SK-N-MC (cell line): ENCODE results near the gene ADGRL1.
"Not testable (repeated sequence)": the region's sequence is repeated elsewhere in the genome, so short reads cannot be mapped to it uniquely, and the experiment has no call there.

Experiments
- DNase-seq: peaks from one replicate; pipeline ENCODE4 v3.0.0-alpha.2; 2011; ENCODE audit warnings: low read depth, low spot score
- H3K27ac ChIP-seq: fragments of 200-600 bp; sonication (generic); 2 replicates; pipeline ENCODE4 v1.5.1; 2016; ENCODE audit warnings: mixed run types
- H3K36me3 ChIP-seq: fragments of 200-600 bp; sonication (generic); 2 replicates; pipeline ENCODE4 v1.6.1; 2017; ENCODE audit warnings: antibody characterized with exemption, low read length, mixed read lengths; ENCODE audit not compliant: insufficient read depth
- H3K4me3 ChIP-seq: fragments of 200-600 bp; sonication (generic); 2 replicates; pipeline ENCODE4 v1.5.1; 2016
- H3K9ac ChIP-seq: fragments of 200-600 bp; sonication (generic); 2 replicates; pipeline ENCODE4 v1.8.0; 2017; ENCODE audit warnings: mixed run types, mixed read lengths; ENCODE audit not compliant: insufficient read length
- H3K9me3 ChIP-seq: fragments of 200-600 bp; sonication (generic); 2 replicates; pipeline ENCODE4 v1.6.1; 2017; ENCODE audit warnings: low read depth, mild to moderate bottlenecking, antibody characterized with exemption, low read length, moderate library complexity, mixed read lengths
- EZH2 ChIP-seq: fragments of 200-600 bp; sonication (generic); IDR thresholded peaks from one replicate; pipeline ENCODE4 v1.6.1; 2017; ENCODE audit warnings: antibody characterized with exemption
- FOXP2 ChIP-seq: optimal IDR thresholded peaks from 2 replicates; pipeline ENCODE3; 2011; ENCODE audit warnings: mild to moderate bottlenecking, moderate library complexity; ENCODE audit not compliant: insufficient read depth; ENCODE audit errors: extremely low read length, control extremely low read depth
- POLR2AphosphoS5 ChIP-seq: IDR thresholded peaks from 2 replicates; pipeline ENCODE4 v1.6.1; 2012; ENCODE audit warnings: mild to moderate bottlenecking, low read depth, low read length, borderline replicate concordance

The ADGRL1 gene

GRCh38 chr19:14148751-14149410, 57.1 kb downstream of the ADGRL1 start:
- TF ChIP-seq POLR2AphosphoS5 = no peak; the same call in none of the 2 replicates
- TF ChIP-seq FOXP2 = no peak
- no peak for TF ChIP-seq EZH2
- Histone ChIP-seq H3K4me3 (0 out of 2 replicates have a peak overlapping the region, but pooled peaks have one; percentile 3), H3K9ac (no peak overlapping the region), H3K36me3 (peaks cover 15% of the 10 kb centered on the region; the same call in 1 of the 2 replicates), H3K27ac (peak overlapping the region; percentile 85; the same call in 1 of the 2 replicates), H3K9me3 (no peaks in the 10 kb centered on the region)
- no peak for DNase-seq

GRCh38 chr19:14147797-14148605, 58.0 kb downstream of the ADGRL1 start:
- Histone ChIP-seq H3K9ac (no peak overlapping the region), H3K4me3 (no peak overlapping the region), H3K9me3 (no peaks in the 10 kb centered on the region), H3K27ac (peak overlapping the region; percentile 50), H3K36me3 (peaks cover 15% of the 10 kb centered on the region; the same call in 1 of the 2 replicates)
- DNase-seq = no peak
- no peak for TF ChIP-seq EZH2
- TF ChIP-seq POLR2AphosphoS5 = peak; percentile 46; the same call in 1 of the 2 replicates
- no peak for TF ChIP-seq FOXP2

GRCh38 chr19:14146789-14147216, 59.2 kb downstream of the ADGRL1 start:
- Histone ChIP-seq H3K36me3 (peaks cover 4% of the 10 kb centered on the region; the same call in 1 of the 2 replicates), H3K9ac (no peak overlapping the region), H3K9me3 (no peaks in the 10 kb centered on the region), H3K27ac (no peak overlapping the region; the same call in 1 of the 2 replicates), H3K4me3 (no peak overlapping the region)
- no peak for TF ChIP-seq POLR2AphosphoS5
- DNase-seq = no peak

- H3K9ac ChIP-seq, H3K9me3 ChIP-seq, H3K4me3 ChIP-seq, DNase-seq, H3K36me3 ChIP-seq: not testable (repeated sequence)
- H3K27ac ChIP-seq = peak overlapping the region; percentile 46; the same call in 1 of the 2 replicates
These were observed 59.8 kb downstream of the ADGRL1 start for GRCh38 chr19:14146169-14146568.

- no peaks in the 10 kb centered on the region for H3K36me3 ChIP-seq
- peak overlapping the region; percentile 82 for H3K27ac ChIP-seq
- DNase-seq = no peak
These were observed 60.6 kb downstream of the ADGRL1 start for GRCh38 chr19:14145381-14145780.

GRCh38 chr19:14142262-14143190, 63.4 kb downstream of the ADGRL1 start:
- no peak for TF ChIP-seq POLR2AphosphoS5
- TF ChIP-seq EZH2 = no peak
- no peak for TF ChIP-seq FOXP2
- Histone ChIP-seq H3K4me3 (no peak overlapping the region), H3K9me3 (no peaks in the 10 kb centered on the region), H3K36me3 (no peaks in the 10 kb centered on the region), H3K27ac (no peak overlapping the region), H3K9ac (no peak overlapping the region)
- no peak for DNase-seq

More at GRCh38 chr19:14145381-14145780, 60.6 kb downstream of the ADGRL1 start:
- no peaks in the 10 kb centered on the region for H3K9me3 ChIP-seq
- no peak overlapping the region for H3K9ac ChIP-seq
- TF ChIP-seq EZH2 = no peak
- TF ChIP-seq POLR2AphosphoS5 = no peak
- TF ChIP-seq FOXP2 = no peak
- no peak overlapping the region for H3K4me3 ChIP-seq

- no peak for TF ChIP-seq POLR2AphosphoS5
- TF ChIP-seq EZH2 = no peak
- no peak for TF ChIP-seq FOXP2
- Histone ChIP-seq H3K9ac (no peak overlapping the region), H3K4me3 (no peak overlapping the region), H3K36me3 (no peaks in the 10 kb centered on the region), H3K9me3 (no peaks in the 10 kb centered on the region), H3K27ac (no peak overlapping the region)
- no peak for DNase-seq
These were observed 64.9 kb downstream of the ADGRL1 start for GRCh38 chr19:14141041-14141440.

GRCh38 chr19:14139944-14140343, 66.0 kb downstream of the ADGRL1 start:
- Histone ChIP-seq H3K4me3 (0 out of 2 replicates have a peak overlapping the region, but pooled peaks have one; percentile 1), H3K9ac (no peak overlapping the region), H3K36me3 (no peaks in the 10 kb centered on the region), H3K27ac (no peak overlapping the region), H3K9me3 (no peaks in the 10 kb centered on the region)
- no peak for TF ChIP-seq EZH2
- TF ChIP-seq FOXP2 = no peak
- no peak for TF ChIP-seq POLR2AphosphoS5
- no peak for DNase-seq
